Measurements from ENCODE around the gene SARM1.

DNA sequence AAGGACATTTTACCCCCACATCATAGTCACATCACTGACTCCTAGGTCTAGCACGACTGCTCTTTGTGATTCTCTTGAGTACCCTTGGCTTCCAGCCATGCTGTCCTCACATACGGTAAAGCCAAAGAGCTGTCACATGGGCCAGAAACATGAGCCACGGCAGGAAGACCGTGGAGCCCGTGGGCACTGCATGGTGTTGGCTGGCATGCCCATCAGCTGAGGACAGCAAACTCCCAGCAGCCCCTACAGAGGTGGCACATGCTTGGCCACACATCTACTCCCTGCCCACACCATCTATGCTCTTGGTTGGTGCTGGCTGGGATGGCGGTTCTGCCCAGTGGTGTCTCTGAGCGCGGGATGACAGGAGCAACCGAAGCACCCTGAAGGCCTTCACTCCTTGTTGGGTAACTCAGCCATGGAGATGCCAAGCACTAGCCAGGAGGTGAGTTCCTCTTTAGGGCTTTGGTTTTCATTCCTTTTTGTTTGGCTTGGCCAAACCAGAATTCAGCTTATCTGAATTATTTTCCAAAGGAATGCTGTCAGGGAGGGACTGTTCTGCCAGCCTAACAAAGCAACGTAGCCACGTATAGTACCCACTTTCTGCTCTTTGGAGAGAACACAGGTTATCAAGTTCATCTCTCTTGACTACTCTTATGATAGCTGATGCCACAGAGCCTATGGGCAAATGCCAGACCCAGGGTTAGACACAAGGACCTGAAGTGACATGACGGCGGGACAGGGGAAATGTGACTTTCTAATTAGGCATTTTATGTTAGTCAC is 25.9 kb upstream of the SARM1 start:
- TF ChIP-seq CTCF (conservative IDR thresholded peaks at IDR 0.05 in 1 of 2, IDR thresholded peaks at IDR 0.05 in 1 of 2; ENCODE audit: extremely low read depth in 1 of 2, insufficient read depth in 1 of 2, low read depth in 1 of 2, low read length in 2 of 2) (no peak), EZH2 (IDR thresholded peaks at IDR 0.05; ENCODE audit: borderline replicate concordance, low read length) (no peak)

All from mammary epithelial cell (primary cell).